ENCODE data around the gene B4GALT6.

Gene B4GALT6

DNA sequence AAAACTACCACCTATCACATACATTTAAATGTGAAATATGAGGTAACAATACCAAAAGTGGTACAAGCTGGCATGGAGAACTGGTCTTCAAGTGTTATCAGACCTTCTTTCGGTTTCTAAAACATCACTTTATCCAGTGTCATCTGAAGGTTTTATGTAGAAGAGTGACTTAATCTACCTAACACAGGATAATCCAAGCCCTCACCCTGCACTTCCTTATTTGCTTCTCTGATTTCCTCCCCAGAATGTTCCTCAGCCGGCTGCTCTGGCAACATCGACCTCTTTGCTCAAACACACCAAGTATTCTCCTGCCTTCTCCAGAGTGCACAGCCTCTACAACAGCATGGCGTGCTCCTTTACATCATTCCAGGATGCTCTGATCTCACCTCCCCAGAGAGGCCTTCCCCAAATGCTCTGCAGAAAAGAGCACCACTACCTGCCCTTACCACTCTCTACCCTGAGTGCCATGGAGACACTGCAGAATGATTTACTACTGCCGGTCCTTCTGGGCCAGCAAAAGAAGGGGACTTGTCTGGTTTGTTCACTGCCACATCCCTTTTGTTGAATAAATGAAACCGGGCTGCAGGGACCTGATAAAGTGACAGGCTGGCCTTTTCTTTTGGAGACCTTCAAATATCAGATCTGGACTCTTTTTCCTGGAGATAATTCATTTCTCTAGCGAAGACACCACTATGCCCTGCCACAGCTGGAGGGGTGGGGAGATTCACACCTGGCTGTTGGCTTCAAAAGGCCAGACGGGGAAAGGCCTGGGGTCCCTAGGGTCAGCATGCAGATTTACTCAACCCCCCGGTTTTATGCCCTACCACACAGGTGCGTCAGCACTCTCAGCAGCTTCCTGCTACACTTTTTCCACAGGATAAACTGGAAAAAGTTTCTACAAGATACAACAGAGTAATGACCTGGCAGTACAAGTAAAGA, 50.7 kb downstream of the B4GALT6 start:
- no peak for DNase-seq (ENCODE audit: low read depth in 2 of 2)

GRCh38 chr18:31632356-31632755, 52.0 kb downstream of the B4GALT6 start:
- DNase-seq (ENCODE audit: low read depth in 2 of 2) = no peak

DNA sequence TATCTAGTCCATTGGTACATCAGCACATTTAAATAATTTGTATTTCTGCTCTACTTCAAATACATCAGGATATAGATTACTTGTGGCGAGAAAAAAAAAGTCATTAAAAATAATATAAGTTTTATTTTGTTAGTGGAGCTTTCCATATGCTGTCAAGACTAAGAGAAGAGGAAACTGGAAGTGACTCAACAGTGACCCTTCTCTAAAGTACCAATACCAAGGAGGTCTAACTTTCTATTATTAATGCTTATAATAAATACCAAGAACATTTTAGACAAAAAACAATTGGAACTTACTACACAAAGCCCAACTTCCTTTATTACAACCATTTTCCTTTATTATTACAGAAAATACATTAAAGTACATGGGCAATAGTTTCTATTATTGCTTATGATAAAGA, 52.9 kb downstream of the B4GALT6 start:
- no peak for DNase-seq (ENCODE audit: low read depth in 2 of 2)

DNA sequence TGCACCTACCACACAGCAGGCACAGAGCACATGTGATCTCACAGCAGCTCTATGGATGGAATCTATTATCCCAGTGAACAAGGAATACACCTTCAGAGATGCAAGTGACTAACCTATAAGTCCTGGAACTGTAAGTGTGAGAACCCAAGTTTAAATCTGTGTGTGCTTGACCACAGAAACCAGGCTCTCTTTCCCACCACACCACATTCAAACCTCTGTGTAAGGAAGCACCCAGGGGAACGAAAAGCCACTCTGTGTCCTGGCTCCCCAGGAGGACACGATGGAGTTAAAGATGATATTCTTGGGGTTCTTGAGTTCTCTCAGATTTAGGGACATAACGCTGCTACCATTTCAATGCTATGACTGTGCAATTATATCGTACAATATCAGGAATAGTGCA, 53.8 kb downstream of the B4GALT6 start:
- no peak for DNase-seq (ENCODE audit: low read depth in 2 of 2)

DNA sequence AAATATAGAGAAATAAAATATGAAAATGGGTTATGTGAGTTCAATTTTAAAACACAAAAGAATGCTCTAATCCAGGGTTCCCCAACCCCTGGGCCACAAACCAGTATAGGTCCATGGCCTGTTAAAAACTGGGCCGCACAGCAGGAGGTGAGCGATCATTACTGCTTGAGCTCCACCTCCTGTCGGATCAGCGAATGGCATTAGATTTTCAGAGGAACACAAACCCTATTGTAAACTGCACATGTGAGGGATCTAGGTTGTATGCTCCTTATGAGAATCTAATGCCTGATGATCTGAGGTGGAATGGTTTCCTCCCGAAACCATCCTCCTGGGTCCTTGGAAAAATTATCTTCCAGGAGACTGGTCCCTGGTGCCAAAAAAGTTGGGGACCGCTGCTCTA, 58.0 kb downstream of the B4GALT6 start:
- DNase-seq (ENCODE audit: low read depth in 2 of 2) = no peak

- DNase-seq (ENCODE audit: low read depth in 2 of 2) = no peak
These were observed 59.3 kb downstream of the B4GALT6 start for GRCh38 chr18:31624892-31625640.

- no peak for DNase-seq (ENCODE audit: low read depth in 2 of 2)
These were observed 65.1 kb downstream of the B4GALT6 start for GRCh38 chr18:31619291-31619690.

GRCh38 chr18:31618801-31619200, 65.6 kb downstream of the B4GALT6 start:
- DNase-seq (ENCODE audit: low read depth in 2 of 2) = no peak

- no peak for DNase-seq (ENCODE audit: low read depth in 2 of 2)
These were observed 67.2 kb downstream of the B4GALT6 start for GRCh38 chr18:31617031-31617717.

DNA sequence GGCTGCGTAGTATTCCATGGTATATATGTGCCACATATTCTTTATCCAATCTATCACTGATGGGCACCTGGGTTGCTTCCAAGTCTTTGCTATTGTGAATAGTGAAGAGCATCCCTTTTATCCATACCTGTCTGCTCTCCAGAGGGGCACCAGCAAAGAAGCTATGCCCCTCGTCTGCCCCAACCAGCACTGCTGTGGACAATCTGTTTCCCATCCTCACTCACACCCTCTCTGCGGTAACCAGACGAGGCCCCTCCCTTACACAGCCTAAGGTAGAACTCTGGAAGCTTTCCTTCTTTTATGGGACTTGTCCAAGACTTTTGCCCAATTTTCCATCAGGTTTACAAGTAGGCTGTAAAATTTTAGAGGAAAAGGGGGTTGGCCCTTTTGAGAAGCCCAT, 67.8 kb downstream of the B4GALT6 start:
- DNase-seq (ENCODE audit: low read depth in 2 of 2) = no peak

DNA sequence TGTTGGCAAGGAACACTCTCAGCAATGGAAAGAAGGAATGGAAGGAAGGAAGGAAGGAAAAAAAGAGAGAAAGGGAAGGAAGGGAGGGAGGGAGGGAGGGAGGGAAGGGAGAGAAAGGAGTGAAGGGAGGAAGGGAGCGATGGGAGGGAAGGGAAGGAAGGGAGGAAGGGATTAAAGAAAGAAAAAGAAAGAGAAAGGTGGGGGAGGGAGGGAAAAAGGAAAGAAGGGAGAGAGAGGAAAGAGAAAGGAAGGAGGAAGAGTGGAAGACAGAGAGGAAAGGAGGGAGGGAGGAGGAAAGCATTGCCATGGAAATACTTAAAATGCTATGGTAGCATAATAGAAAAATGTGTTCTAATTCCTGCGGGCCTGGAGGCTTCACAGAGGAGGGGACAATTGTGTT, 70.3 kb downstream of the B4GALT6 start:
- DNase-seq (ENCODE audit: low read depth in 2 of 2) = no peak

DNA sequence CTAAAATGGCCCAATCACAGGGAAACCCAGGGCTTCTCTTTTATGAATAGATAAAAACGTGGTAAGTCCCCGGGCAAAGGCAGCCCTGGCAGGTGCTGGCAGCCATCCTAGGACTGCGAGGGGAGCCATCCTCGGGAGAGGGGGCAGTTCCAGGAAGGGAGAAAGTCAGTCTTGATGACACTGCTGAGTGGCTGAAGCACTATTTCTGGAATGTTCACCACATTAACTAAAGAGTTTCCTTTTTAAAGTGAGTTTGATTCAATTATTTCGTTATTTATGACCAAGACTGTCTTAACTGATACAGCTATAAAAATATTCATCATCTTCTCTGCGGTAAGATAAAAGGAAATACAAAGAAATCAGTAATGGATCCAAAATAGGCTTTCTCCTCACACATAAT, 72.3 kb downstream of the B4GALT6 start:
- no peak for DNase-seq (ENCODE audit: low read depth in 2 of 2)

GRCh38 chr18:31611511-31611910, 72.9 kb downstream of the B4GALT6 start:
- no peak for DNase-seq (ENCODE audit: low read depth in 2 of 2)

DNA sequence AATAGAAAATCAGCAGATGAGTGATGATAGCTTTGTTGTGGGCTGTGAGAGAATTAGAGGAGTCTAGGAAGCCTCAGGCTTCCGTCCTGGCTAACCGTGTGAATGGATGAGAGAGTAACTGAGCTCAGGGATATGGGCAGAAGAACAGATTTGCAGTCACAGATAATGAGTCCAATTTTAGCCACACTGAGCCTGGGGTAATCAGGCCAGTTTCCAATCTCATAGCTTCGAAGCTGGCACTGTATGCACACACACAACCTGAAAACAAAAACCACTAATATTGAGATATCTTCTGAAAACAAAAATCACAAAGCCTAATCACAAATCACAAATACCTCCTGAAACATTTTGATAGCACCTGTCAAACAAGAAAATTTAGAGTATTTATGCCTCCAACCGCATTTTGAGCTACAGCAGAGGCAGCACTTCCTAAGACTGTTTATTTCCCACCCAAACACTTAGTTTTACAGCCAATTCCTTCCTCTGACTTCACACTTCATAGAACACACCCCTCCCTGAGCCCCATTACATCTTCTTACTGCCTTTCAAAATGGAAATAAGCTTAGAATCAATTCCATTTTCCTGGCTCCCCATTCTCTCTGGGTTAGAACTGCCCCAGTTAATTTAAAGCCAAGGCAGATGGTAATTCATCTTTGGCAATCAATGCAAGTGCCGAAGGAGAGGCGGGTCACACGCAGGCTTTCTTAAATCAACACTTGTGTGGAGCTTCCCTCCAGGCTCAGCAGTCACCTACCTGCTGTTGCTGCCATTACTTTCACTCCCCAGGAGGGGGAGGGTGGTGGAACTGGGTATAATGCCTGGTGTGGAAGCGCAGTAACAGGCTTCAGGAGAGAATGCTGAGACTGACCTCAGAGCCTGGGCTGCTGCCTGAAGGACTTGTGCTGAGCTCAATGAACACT, 73.8 kb downstream of the B4GALT6 start:
- no peak for DNase-seq (ENCODE audit: low read depth in 2 of 2)

- DNase-seq (ENCODE audit: low read depth in 2 of 2) = no peak
These were observed 74.5 kb downstream of the B4GALT6 start for GRCh38 chr18:31609886-31610285.

- no peak for DNase-seq (ENCODE audit: low read depth in 2 of 2)
These were observed 77.0 kb downstream of the B4GALT6 start for GRCh38 chr18:31607384-31607783.

- DNase-seq (ENCODE audit: low read depth in 2 of 2) = no peak
These were observed 78.1 kb downstream of the B4GALT6 start for GRCh38 chr18:31606265-31606664.

DNA sequence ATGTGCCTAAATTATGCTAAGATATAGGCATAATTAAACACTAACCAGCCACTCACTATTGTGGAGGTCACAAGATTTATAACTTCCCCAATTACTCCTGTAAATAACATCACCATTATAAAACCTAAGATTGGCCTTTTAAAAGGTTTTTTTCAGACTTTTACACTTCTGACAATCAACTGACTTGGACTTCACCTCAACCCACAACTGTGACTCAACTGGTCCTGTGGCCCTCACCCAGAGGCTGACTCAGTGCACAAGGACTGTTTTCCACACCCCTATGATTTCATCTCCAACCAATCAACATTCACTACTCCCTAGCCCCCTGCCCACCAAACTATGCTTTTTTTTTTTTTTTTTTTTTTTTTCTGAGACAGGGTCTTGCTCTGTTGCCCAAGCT, 81.1 kb downstream of the B4GALT6 start:
- DNase-seq (ENCODE audit: low read depth in 2 of 2) = no peak

GRCh38 chr18:31598021-31598805, 86.2 kb downstream of the B4GALT6 start:
- DNase-seq (ENCODE audit: low read depth in 2 of 2) = no peak

GRCh38 chr18:31596081-31596872, 88.1 kb downstream of the B4GALT6 start:
- no peak for DNase-seq (ENCODE audit: low read depth in 2 of 2)
